GM06990 (cell line): ENCODE measurements around the gene C11orf21.

ENCODE experiments used
- DNase-seq: peaks from one replicate; pipeline ENCODE4 v3.0.0-alpha.2; 2011; ENCODE audit not compliant: insufficient read length; ENCODE audit errors: extremely low read depth
- H3K27me3 ChIP-seq: replicated peaks from 2 replicates; pipeline ENCODE4 v1.6.0; 2011; ENCODE audit warnings: low read length; ENCODE audit not compliant: control insufficient read depth, insufficient read depth
- H3K36me3 ChIP-seq: 2 replicates; pipeline ENCODE4 v1.5.1; 2011; ENCODE audit warnings: low read length; ENCODE audit not compliant: control insufficient read depth, insufficient read depth
- H3K4me3 ChIP-seq: replicated peaks from 2 replicates; pipeline ENCODE4 v1.5.1; 2011; ENCODE audit warnings: low read depth, mild to moderate bottlenecking, control low read depth, low read length
- TF ChIP-seq, protein P1 (sequence below): IDR thresholded peaks from 2 replicates; pipeline ENCODE4 v1.5.1; 2011; ENCODE audit warnings: low read length, control low read depth, mild to moderate bottlenecking, inconsistent platforms; ENCODE audit not compliant: insufficient read depth, poor library complexity, severe bottlenecking

C11orf21 gene

DNA sequence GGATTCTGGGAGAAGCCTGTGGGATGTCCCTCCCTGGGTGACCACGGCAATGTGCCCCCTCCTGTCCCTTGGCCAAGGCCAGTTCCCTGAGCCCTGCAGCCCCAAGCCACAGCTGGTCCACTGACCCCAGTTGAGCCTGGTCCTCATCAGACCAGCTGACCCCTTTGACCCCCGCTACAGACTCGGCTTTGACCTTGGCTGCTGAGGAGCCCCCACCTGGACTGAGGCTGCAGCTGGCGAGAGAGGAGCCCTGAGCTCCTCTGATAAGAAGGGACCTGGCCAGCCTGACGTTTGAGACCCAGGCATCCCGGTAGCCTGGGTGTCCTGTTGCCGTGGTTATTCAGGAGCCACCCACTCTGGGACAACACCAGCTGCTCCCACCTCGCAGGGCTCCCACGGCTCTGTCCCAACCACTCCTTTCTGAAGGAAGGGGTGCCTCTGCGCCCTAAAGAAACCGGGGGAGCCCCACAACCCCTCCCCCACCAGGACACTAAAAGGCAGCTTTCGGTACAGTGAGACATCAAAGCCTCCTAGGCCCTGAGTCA, 34.3 kb downstream of the C11orf21 start:
- TF ChIP-seq, protein P1, sequence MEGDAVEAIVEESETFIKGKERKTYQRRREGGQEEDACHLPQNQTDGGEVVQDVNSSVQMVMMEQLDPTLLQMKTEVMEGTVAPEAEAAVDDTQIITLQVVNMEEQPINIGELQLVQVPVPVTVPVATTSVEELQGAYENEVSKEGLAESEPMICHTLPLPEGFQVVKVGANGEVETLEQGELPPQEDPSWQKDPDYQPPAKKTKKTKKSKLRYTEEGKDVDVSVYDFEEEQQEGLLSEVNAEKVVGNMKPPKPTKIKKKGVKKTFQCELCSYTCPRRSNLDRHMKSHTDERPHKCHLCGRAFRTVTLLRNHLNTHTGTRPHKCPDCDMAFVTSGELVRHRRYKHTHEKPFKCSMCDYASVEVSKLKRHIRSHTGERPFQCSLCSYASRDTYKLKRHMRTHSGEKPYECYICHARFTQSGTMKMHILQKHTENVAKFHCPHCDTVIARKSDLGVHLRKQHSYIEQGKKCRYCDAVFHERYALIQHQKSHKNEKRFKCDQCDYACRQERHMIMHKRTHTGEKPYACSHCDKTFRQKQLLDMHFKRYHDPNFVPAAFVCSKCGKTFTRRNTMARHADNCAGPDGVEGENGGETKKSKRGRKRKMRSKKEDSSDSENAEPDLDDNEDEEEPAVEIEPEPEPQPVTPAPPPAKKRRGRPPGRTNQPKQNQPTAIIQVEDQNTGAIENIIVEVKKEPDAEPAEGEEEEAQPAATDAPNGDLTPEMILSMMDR: no peak
- Histone ChIP-seq H3K4me3 (no peak overlapping the region), H3K27me3 (no peaks in the 10 kb centered on the region; the same call in 1 of the 2 replicates), H3K36me3 (no peaks in the 10 kb centered on the region)
- no peak for DNase-seq

DNA sequence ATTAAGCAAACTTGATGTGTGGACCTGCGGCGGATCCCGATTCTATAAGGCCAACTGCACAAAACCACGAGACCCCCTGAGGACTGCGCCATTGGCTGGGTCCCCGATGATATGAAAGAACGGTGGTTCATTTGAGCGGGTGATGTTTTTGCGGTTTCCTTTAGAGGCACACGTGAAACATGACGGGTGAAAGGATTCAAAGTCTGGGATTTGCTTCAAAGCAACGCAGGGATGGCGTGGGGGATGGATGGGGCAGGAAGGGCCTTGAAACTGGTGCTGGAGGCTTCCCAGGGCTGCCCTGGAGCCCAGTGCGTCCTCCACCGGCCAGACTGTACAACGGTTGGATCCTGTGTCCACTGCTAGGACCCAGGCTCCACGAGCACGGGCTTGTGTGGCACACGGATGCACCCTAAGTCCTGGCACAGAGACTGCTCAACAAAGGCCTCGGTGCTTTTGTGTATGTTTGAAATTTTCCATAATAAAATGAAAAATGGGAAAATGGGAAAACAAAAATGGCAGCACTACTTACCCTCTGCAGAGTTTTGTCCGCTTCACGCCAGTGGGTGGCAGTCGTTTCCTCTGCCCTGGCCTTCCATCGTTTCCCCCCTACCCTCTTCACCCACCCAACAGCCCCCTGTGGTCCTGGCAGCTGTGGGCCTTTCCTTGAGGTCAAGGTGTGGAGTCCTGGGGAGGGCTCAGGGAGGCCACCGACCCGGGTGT, 35.0 kb downstream of the C11orf21 start:
- Histone ChIP-seq H3K36me3 (no peaks in the 10 kb centered on the region), H3K4me3 (no peak overlapping the region), H3K27me3 (no peaks in the 10 kb centered on the region; the same call in 1 of the 2 replicates)
- no peak for DNase-seq
- TF ChIP-seq, protein P1: no peak

DNA sequence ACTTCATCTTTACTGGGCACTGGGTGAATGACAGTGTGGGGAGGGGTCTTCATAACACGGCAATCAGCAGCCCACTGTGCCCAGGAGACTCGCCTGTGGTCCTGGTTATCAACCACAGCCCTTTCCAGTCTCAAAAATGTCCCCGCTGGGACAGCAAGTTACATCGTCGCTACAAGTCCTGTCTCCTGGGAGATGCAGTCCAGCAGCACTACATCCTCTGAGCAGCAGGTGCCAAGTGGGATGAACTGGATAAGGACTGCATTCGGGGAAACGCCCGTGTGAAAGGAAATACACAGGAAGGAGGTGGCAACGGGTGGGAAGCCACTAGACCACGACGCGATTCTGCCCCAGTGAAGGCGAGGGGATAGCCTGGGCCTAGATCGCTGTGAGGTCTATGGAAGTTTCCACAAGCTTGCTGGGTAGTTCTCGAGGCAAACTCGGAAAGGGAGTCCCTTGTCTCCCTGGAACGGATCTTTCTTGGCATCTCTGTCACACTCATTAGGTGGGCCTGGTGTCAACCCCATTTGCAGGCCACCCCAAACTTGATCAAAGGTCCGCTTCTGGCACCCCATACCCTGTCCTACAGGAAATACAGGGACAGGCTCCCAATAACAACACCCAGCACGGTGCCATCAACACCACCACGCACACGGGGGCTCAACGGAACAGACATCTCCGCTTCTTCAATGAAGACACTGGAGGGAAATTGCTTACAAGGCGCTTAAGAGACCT, 35.7 kb downstream of the C11orf21 start:
- H3K4me3 ChIP-seq: 0 out of 2 replicates have a peak overlapping the region, but pooled peaks have one; percentile 15

DNA sequence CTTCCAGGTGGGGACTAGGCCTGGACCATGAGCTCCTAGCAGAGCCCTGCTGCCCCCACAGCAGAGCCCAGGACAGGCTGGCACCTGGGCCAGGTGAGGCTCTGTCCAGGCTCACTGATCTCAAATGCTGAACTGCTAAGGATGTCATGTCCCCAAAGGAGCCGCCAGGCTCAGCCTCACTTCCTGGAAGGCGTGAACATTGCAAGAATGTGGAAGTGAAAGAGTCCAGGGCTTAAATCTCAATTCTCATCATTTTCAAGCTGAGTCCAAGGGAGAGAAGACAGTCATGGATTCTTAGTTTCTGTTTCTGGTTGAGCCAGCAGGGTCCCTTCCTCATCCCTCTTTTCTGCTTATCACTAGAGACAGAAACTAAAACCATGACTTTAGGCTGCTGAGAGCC, 36.3 kb downstream of the C11orf21 start:
- Histone ChIP-seq H3K27me3 (no peaks in the 10 kb centered on the region; the same call in 1 of the 2 replicates), H3K4me3 (no peak overlapping the region), H3K36me3 (no peaks in the 10 kb centered on the region)
- TF ChIP-seq, protein P1: no peak
- no peak for DNase-seq

More for the DNA sequence above, 35.7 kb downstream of the C11orf21 start:
- TF ChIP-seq, protein P1: no peak
- Histone ChIP-seq H3K36me3 (no peaks in the 10 kb centered on the region), H3K27me3 (no peaks in the 10 kb centered on the region; the same call in 1 of the 2 replicates)
- no peak for DNase-seq

DNA sequence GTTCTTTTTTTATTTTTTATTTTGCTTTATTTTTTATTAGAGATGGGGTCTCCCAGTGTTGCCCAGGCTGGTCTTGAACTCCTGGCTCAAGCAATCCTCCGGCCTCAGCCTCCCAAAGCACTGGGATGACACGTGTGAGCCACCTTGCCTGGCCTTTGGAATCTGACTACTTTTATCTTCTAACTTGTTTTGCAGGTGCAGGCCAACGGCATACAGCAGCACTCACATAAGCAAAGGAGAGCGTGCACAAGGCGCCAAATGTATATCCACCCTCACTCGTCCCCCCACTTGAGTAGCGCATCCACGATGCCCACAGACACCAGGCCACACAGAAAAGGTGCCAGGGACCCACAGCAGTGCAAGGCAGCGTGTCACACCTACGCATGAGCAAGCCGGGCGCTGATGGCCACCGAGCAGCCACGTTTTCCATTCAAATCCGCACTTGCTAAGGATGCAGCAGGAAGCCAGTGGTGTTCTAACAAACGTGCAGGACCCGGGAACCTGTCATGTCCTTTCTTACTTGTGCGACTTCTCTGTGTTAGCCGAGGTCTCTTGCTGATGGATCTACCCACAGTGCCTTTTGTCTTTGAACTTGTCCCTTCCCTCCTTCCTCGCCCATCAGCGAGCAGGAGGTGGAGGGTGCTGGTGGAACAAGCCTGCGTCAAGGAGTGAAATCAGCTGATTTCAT, 37.2 kb downstream of the C11orf21 start:
- no peaks in the 10 kb centered on the region; the same call in 1 of the 2 replicates for H3K27me3 ChIP-seq

More for the DNA sequence above, 37.2 kb downstream of the C11orf21 start:
- TF ChIP-seq, protein P1: no peak
- no peaks in the 10 kb centered on the region for H3K36me3 ChIP-seq
- no peak overlapping the region for H3K4me3 ChIP-seq
- DNase-seq: no peak
